Body of pancreas (tissue), 4 donors: ENCODE data around the gene PARG.
"Not testable (repeated sequence)": the region's sequence is repeated elsewhere in the genome, so short reads cannot be mapped to it uniquely, and the experiment has no call there.

Experiments used
- POLR2A ChIP-seq, 3 donors: fragments of 450-650 bp; IDR thresholded peaks; one replicate each; pipeline ENCODE4 v1.6.1; 2016; ENCODE audit warnings: antibody characterized with exemption in 3 of 3, mild to moderate bottlenecking in 2 of 3
- TF ChIP-seq, protein P1 (sequence below), 7 experiments: fragments of 450-650 bp in 4 of 7; fragments of 200-600 bp in 3 of 7; sonication (generic) in 3 of 7; IDR thresholded peaks; one replicate each; pipeline ENCODE4 v1.5.1; 2016 to 2019; ENCODE audit warnings: antibody characterized with exemption in 7 of 7

DNA sequence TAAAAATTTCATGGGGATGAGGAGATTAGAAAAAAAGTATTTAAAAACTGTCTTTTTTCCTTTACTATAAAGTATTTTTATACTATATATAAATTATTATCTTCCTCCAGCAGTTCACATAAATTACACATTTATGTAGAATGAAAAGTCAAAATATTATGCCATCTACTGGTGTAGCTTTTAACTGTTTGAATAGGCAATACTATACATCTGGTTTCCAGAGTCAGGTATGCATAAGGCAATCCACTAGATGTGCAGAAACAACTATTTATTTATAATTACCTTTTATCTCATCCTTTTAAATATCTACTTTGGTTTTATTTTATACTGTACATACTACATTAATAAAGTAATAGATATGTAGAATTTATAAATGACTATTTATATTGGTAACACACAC lies 25.4 kb downstream of the PARG start:
- not testable (repeated sequence) for TF ChIP-seq POLR2A (IDR thresholded peaks at IDR 0.05)
- TF ChIP-seq, protein P1, sequence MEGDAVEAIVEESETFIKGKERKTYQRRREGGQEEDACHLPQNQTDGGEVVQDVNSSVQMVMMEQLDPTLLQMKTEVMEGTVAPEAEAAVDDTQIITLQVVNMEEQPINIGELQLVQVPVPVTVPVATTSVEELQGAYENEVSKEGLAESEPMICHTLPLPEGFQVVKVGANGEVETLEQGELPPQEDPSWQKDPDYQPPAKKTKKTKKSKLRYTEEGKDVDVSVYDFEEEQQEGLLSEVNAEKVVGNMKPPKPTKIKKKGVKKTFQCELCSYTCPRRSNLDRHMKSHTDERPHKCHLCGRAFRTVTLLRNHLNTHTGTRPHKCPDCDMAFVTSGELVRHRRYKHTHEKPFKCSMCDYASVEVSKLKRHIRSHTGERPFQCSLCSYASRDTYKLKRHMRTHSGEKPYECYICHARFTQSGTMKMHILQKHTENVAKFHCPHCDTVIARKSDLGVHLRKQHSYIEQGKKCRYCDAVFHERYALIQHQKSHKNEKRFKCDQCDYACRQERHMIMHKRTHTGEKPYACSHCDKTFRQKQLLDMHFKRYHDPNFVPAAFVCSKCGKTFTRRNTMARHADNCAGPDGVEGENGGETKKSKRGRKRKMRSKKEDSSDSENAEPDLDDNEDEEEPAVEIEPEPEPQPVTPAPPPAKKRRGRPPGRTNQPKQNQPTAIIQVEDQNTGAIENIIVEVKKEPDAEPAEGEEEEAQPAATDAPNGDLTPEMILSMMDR (IDR thresholded peaks at IDR 0.05) = not testable (repeated sequence)
